Transverse colon (tissue), 4 donors: ENCODE data around the gene KLHL10. TPM values are rescaled to one million over a fixed set of nuclear protein-coding genes. Genes with fewer than 3 reads are reported as not detected.

Source experiments
- small RNA-seq, 4 donors: library from RNA; depleted of rRNA; stranded (forward); fragments of <200 nt; gene quantifications; one replicate each; pipeline ENCODE3, GENCODE V24; 2016
- total RNA-seq, 4 donors: library from RNA; depleted of rRNA; stranded (reverse); fragments of >200 nt; gene quantifications; one replicate each; pipeline ENCODE4 v1.1.0, GENCODE V29; 2016

Gene KLHL10
- total RNA-seq, 4 donors from 2014 or later, result 0.32 TPM; not detected in 3

Small RNA genes within 50 kb of the gene (small RNA-seq; reads per million reads assigned to genes)
- 0 reads per million in 4 donors for gene AC125257.2

Other genes with a start within 250 kb of the KLHL10 start
- gene KRT16, start 225.1 kb upstream of the KLHL10 start, total RNA-seq, result under 1 TPM in 1 of 4 donors, not detected in 3; 0.79 TPM
- 10 to 100 TPM in 1 of 4 donors, not detected in 3; 37.6 TPM for gene KRT17, start 213.2 kb upstream of the KLHL10 start, total RNA-seq
- gene EIF1, start 148.9 kb upstream of the KLHL10 start, total RNA-seq, result 100 to 1,000 TPM in 3 of 4 donors, 10 to 100 TPM in 1; 93.3 to 520 (median 241) TPM
- gene GAST, start 125.5 kb upstream of the KLHL10 start, total RNA-seq, result not detected
- gene HAP1, start 103.2 kb upstream of the KLHL10 start, total RNA-seq, result under 1 TPM in 2 of 4 donors, not detected in 2; 0.55 to 0.79 TPM
- gene JUP, start 51.1 kb upstream of the KLHL10 start, total RNA-seq, result 100 to 1,000 TPM; 396 to 595 (median 513) TPM
- gene P3H4, start 25.9 kb upstream of the KLHL10 start, total RNA-seq, result 10 to 100 TPM; 18.7 to 39.6 (median 22.5) TPM
- gene FKBP10, start 24.8 kb upstream of the KLHL10 start, total RNA-seq, result 10 to 100 TPM in 3 of 4 donors, 1 to 10 TPM in 1; 7.1 to 61.1 (median 12.6) TPM
- gene NT5C3B, start 1.6 kb upstream of the KLHL10 start, total RNA-seq, result 10 to 100 TPM in 3 of 4 donors, 1 to 10 TPM in 1; 10.0 to 30.8 (median 24.6) TPM
- gene KLHL11, start 27.6 kb downstream of the KLHL10 start, total RNA-seq, result 10 to 100 TPM in 3 of 4 donors, 1 to 10 TPM in 1; 5.4 to 19.5 (median 15.9) TPM
- gene ACLY, start 81.1 kb downstream of the KLHL10 start, total RNA-seq, result 10 to 100 TPM; 39.2 to 69.2 (median 51.9) TPM
- gene ODAD4, start 92.8 kb downstream of the KLHL10 start, total RNA-seq, result under 1 TPM in 2 of 4 donors, not detected in 2; 0.32 to 0.55 TPM
- 100 to 1,000 TPM in 1 of 4 donors, 10 to 100 TPM in 3; 32.6 to 133 (median 54.2) TPM for gene CNP, start 129.0 kb downstream of the KLHL10 start, total RNA-seq
- gene DNAJC7, start 179.6 kb downstream of the KLHL10 start, total RNA-seq, result 10 to 100 TPM; 18.1 to 87.5 (median 64.5) TPM
- gene NKIRAS2, start 182.3 kb downstream of the KLHL10 start, total RNA-seq, result 10 to 100 TPM; 20.5 to 52.7 (median 35.0) TPM
- 1 to 10 TPM in 2 of 4 donors, under 1 TPM in 1, not detected in 1; 0.37 to 4.1 (median 3.7) TPM for gene C17orf113, start 212.8 kb downstream of the KLHL10 start, total RNA-seq